NT2/D1 (cell line): Measurements from ENCODE around the gene UBAC2.

Experiments used
- DNase-seq: peaks from one replicate; pipeline ENCODE4 v3.0.0-alpha.2; 2011; ENCODE audit warnings: low read depth, low spot score
- H3K27me3 ChIP-seq: 2 replicates; pipeline ENCODE4 v1.6.0; 2011; ENCODE audit warnings: mild to moderate bottlenecking; ENCODE audit not compliant: insufficient read length, insufficient read depth
- H3K36me3 ChIP-seq: 2 replicates; pipeline ENCODE4 v1.6.1; 2011; ENCODE audit warnings: mild to moderate bottlenecking, low read length, mixed read lengths; ENCODE audit not compliant: insufficient read depth, insufficient read length
- H3K4me1 ChIP-seq: 2 replicates; pipeline ENCODE4 v1.5.1; 2011; ENCODE audit not compliant: insufficient read depth, insufficient read length
- H3K4me3 ChIP-seq: 2 replicates; pipeline ENCODE4 v1.5.1; 2011; ENCODE audit warnings: low read depth; ENCODE audit not compliant: insufficient read length
- H3K9ac ChIP-seq: 2 replicates; pipeline ENCODE4 v1.6.0; 2011; ENCODE audit warnings: low read depth; ENCODE audit not compliant: insufficient read length
- H3K9me3 ChIP-seq: 2 replicates; pipeline ENCODE4 v1.5.1; 2011; ENCODE audit warnings: mild to moderate bottlenecking, low read length; ENCODE audit not compliant: insufficient read depth
- SUZ12 ChIP-seq: IDR thresholded peaks from 2 replicates; pipeline ENCODE4 v1.6.1; 2011; ENCODE audit not compliant: insufficient read length, insufficient read depth; ENCODE audit errors: extremely low read depth
- YY1 ChIP-seq: IDR thresholded peaks from 2 replicates; pipeline ENCODE4 v1.6.1; 2011; ENCODE audit not compliant: insufficient read length, insufficient read depth
- ZNF274 ChIP-seq: IDR thresholded peaks from 2 replicates; pipeline ENCODE4 v1.6.1; 2011; ENCODE audit warnings: mild to moderate bottlenecking, low read depth, low read length

The UBAC2 gene

GRCh38 chr13:99282264-99283231 is 81.9 kb downstream of the UBAC2 start:
- DNase-seq, result no peak
- H3K9me3 ChIP-seq, result no peaks in the 10 kb centered on the region
- peaks cover 4% of the 10 kb centered on the region for H3K36me3 ChIP-seq
- H3K4me1 ChIP-seq, result no peaks in the 10 kb centered on the region
- H3K9ac ChIP-seq, result no peak overlapping the region
- no peak overlapping the region for H3K4me3 ChIP-seq
- TF ChIP-seq SUZ12 (no peak), YY1 (no peak), ZNF274 (no peak)
- no peaks in the 10 kb centered on the region for H3K27me3 ChIP-seq

DNA sequence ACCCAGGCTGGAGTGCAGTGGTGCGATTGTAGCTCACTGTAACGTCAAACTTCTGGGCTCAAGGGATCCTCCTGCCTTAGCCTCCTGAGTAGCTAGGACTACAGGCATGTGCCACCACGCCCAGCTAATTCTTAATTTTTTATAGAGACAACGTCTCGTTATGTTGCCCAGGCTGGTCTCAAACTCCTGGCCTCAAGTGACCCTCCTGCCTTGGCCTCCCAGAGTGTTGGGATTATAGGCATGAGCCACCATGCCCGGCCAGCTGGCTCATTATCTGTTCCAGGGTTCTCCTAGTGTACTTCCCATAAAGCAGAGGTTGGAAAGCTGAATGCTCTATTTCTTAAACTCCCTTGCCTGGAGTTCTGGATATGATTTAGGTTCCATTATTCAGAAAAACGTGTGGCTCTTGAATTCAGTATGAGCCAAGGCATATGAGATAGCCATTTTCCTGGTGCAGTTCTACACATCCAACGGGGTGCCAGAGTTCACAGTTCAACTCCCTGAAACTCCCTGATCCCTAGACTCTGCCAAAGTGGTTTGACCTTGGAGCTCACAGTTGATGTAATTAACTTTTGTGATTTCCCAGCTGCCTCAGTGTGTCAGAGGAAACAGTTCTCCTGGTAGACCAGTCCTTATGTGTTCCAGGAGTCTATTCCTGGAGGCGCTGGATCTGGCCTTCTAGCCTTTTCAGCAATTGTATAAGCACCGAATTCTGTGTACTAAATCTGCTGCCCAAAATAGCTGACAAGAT is 85.0 kb downstream of the UBAC2 start:
- no peaks in the 10 kb centered on the region for H3K27me3 ChIP-seq
- no peaks in the 10 kb centered on the region for H3K4me1 ChIP-seq
- H3K9ac ChIP-seq, result no peak overlapping the region
- DNase-seq, result no peak
- TF ChIP-seq SUZ12 (no peak), YY1 (no peak), ZNF274 (no peak)
- no peak overlapping the region for H3K4me3 ChIP-seq
- H3K9me3 ChIP-seq, result no peaks in the 10 kb centered on the region
- peaks cover 3% of the 10 kb centered on the region for H3K36me3 ChIP-seq

- Histone ChIP-seq H3K9ac (no peak overlapping the region), H3K36me3 (peaks cover 3% of the 10 kb centered on the region)
These were observed 86.9 kb downstream of the UBAC2 start for GRCh38 chr13:99287551-99287950.

GRCh38 chr13:99288089-99288488 is 87.4 kb downstream of the UBAC2 start:
- H3K9me3 ChIP-seq, result no peaks in the 10 kb centered on the region
- no peaks in the 10 kb centered on the region for H3K4me1 ChIP-seq
- no peak overlapping the region for H3K4me3 ChIP-seq
- no peak for TF ChIP-seq SUZ12
- no peak for TF ChIP-seq YY1
- no peak for TF ChIP-seq ZNF274
- DNase-seq, result no peak
- no peaks in the 10 kb centered on the region for H3K27me3 ChIP-seq
- H3K9ac ChIP-seq, result no peak overlapping the region
- peaks cover 4% of the 10 kb centered on the region for H3K36me3 ChIP-seq

More at GRCh38 chr13:99287551-99287950, 86.9 kb downstream of the UBAC2 start:
- no peak overlapping the region for H3K4me3 ChIP-seq
- H3K27me3 ChIP-seq, result no peaks in the 10 kb centered on the region
- TF ChIP-seq YY1 (no peak), SUZ12 (no peak), ZNF274 (no peak)
- H3K4me1 ChIP-seq, result no peaks in the 10 kb centered on the region
- DNase-seq, result no peak
- no peaks in the 10 kb centered on the region for H3K9me3 ChIP-seq

DNA sequence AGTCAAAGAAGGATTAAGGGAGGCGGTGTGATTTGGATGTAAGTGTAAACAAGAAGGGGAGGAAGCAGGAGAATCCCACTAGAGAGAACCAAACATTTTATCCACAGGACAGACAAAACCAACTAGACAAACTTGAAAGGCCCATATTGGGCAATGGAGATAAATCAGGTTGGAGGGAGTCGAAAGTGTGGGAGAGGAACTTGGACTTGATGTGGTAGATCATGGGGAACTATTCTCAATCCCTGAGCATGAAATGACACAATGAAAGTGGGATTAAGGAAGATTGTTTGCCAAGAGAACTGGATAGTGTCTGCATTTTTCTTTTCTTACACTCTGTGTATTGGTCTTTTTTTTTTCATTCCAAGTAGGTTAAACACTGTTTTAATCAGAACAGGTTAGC is 88.6 kb downstream of the UBAC2 start:
- no peaks in the 10 kb centered on the region for H3K27me3 ChIP-seq
- H3K9ac ChIP-seq, result no peak overlapping the region
- no peak overlapping the region for H3K4me3 ChIP-seq
- TF ChIP-seq SUZ12, result no peak
- no peak for TF ChIP-seq ZNF274
- no peak for TF ChIP-seq YY1
- peaks cover 7% of the 10 kb centered on the region for H3K36me3 ChIP-seq
- H3K4me1 ChIP-seq, result no peaks in the 10 kb centered on the region
- no peaks in the 10 kb centered on the region for H3K9me3 ChIP-seq
- DNase-seq, result no peak

- TF ChIP-seq SUZ12 (no peak), ZNF274 (no peak), YY1 (no peak)
- H3K4me3 ChIP-seq, result no peak overlapping the region
- no peaks in the 10 kb centered on the region for H3K4me1 ChIP-seq
- peaks cover 8% of the 10 kb centered on the region for H3K36me3 ChIP-seq
- no peak overlapping the region for H3K9ac ChIP-seq
- no peak for DNase-seq
- no peaks in the 10 kb centered on the region for H3K9me3 ChIP-seq
- no peaks in the 10 kb centered on the region for H3K27me3 ChIP-seq
These were observed 89.2 kb downstream of the UBAC2 start for GRCh38 chr13:99289674-99290337.

DNA sequence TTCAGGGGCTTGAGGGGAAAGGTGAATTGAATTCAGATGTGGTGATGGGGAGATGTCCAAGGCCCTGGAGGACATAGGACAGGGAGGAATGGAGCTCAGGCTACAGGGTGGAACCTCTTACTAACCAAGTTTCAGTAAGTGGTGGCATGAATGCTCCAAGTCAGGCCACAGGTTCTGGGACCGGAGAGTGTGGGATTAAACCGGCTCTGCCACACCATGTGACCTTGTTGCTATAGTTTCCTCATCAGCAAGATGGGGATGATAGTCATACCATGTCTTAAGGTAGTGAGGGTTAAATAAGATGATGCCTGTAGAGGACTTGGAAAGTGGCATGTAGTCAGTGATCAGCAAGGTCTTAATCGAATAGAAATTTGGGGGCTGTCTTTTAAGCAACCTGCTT is 90.2 kb downstream of the UBAC2 start:
- H3K4me3 ChIP-seq, result no peak overlapping the region
- no peaks in the 10 kb centered on the region for H3K9me3 ChIP-seq
- no peak overlapping the region for H3K9ac ChIP-seq
- no peaks in the 10 kb centered on the region for H3K27me3 ChIP-seq
- TF ChIP-seq SUZ12 (no peak), ZNF274 (no peak), YY1 (no peak)
- no peak for DNase-seq
- H3K36me3 ChIP-seq, result peaks cover 16% of the 10 kb centered on the region
- no peaks in the 10 kb centered on the region for H3K4me1 ChIP-seq
